AML-193 (cell line): ENCODE results near the gene ZNF618.

Experiments used
- DNase-seq, 2 experiments: peaks; one replicate each; lab custom pipeline; 2025; lab: John Stamatoyannopoulos, UW

Gene ZNF618

GRCh38 chr9:114025196-114025753 is 149.2 kb downstream of the ZNF618 start:
- no peak for DNase-seq

DNA sequence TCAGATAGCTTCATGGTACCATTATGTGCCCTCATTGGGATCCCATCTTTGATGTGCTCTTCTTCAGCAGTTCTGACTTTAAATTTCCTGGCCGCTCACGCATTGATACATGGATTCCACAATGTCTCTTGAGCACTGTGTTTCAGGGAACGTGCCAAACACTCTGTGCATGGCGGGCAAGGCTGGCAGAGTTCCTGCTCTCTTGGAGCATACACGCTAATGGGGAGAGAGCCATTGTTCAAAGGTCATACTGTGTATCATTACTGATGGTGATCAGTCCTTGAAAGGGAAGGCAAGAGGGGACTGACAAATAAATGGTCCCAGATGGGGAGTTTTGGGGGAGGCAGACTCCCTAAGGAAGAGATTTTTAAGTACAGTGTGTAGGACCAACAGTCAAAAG is 149.7 kb downstream of the ZNF618 start:
- no peak for DNase-seq

DNA sequence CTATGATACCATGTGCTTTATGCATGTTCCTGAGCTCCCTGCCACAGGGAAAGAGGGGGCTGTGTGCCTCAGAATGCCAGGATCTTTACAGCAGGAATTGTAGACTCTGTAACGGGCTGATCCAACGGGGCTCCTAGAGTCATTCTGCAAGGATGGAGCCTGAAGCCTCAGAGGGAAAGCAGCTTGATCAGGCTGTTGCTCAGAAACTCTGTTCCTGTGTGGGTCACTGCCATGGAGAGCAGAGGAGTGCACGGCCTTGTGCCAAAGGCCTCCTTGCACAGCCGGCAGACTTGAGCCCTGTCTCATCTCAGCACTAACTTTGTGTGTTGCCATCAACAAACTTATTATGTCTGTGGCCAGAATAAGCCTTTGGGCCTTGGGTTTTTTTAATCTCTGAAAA is 150.2 kb downstream of the ZNF618 start:
- DNase-seq, result no peak

GRCh38 chr9:114027159-114027862 is 151.2 kb downstream of the ZNF618 start:
- no peak for DNase-seq

- DNase-seq, result no peak
Measured at GRCh38 chr9:114027863-114028465, 151.9 kb downstream of the ZNF618 start.

DNA sequence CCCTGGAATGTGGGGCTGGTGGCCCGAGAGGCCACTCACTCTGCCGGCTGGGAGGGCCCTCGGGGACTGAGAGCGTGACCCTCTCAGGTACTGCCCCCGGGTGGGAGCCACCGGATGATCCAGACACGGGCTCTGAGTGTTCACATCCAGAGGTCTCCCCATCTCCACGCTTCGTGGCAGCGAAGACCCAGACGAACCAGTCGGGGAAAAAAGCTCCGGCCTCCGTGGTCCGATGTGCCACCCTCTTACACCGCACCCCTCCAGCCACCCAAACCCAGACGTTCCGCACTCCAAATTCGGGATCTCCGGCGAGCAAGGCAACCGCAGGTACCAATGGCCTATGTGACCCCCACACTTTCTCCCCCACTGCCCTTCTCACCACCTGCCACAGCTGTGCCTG is 152.5 kb downstream of the ZNF618 start:
- no peak for DNase-seq

- DNase-seq, result no peak
Measured at GRCh38 chr9:114029311-114030170, 153.4 kb downstream of the ZNF618 start.

- DNase-seq, result no peak
Measured at GRCh38 chr9:114030364-114030763, 154.3 kb downstream of the ZNF618 start.

GRCh38 chr9:114031037-114031630 is 155.0 kb downstream of the ZNF618 start:
- no peak for DNase-seq

GRCh38 chr9:114031948-114032840 is 156.1 kb downstream of the ZNF618 start:
- DNase-seq, result no peak

- DNase-seq, result peak in 1 of 2 experiments; percentile 8
Measured at GRCh38 chr9:114033397-114034103, 157.4 kb downstream of the ZNF618 start.

GRCh38 chr9:114034196-114034595 is 158.1 kb downstream of the ZNF618 start:
- DNase-seq, result no peak

- no peak for DNase-seq
Measured at GRCh38 chr9:114034661-114035062, 158.6 kb downstream of the ZNF618 start.

DNA sequence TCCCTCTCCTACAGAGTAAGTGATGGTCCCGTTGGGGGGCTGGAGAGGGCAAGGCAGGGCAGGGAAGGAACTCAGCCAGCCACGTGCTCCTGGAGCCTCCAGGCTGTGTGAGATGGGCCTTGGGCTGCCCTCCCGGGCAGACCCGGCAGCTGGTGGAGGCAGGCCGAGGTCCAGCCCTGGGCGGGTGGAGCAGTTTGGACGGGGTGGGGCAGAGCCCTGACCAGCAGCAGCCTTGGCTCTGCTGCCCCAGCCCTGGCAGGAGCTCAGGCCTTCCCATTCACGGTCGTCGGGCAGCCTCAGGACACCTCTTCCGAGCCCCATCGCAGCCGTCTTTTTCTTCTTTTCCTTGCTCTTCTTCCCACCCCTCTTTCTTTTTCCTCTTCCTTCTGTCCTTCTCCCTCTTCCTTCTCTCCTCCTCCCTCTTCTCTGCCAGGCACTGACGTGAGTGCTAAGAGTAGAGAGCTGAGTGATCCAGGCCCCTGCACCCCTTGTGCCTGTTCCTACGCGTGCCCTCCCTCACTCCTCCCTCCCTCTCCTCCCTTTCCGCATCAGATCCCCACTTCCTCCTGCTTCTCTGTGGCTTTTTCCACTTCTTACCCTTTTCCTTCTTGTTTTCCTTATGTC is 159.2 kb downstream of the ZNF618 start:
- DNase-seq, result no peak

GRCh38 chr9:114035845-114036801 is 160.0 kb downstream of the ZNF618 start:
- no peak for DNase-seq

- DNase-seq, result no peak
Measured at GRCh38 chr9:114037249-114037648, 161.1 kb downstream of the ZNF618 start.

DNA sequence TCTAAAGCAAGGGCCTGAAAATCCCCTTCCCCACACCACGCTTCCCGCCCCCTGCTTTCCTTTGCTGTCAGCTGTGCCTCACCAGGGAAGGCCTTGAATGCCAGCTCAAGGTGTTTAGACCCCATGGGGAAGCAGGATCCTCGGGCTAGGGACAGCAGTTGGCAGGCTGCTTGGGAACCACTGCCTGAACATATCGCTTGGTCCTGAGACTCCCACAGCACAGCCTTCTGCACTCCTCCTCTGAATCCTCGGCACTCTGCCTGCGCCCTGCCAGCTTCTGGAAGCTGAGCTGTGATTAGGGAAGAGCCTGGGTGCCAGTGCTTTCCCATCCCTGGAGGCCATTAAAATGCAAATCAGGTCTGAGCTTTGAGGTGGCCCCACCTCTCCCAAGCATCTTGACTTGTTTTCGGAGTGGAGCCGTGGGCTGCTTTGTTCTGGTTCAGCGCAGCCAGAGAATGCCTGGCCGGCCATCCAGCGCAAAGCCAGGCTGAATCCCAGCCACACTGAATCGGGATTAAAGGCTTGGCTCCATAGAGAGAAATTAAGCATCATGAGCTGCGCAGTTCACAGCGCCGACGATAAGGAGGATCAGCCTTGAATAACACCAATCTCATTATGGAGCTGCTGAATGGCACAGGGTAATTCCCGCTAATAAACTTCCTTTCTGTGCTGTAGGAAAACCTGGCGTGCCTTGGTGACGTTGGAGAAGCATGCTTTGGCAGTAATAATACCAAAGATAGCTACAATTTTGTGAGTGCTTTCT is 162.0 kb downstream of the ZNF618 start:
- DNase-seq, result no peak

GRCh38 chr9:114038724-114039313 is 162.7 kb downstream of the ZNF618 start:
- DNase-seq, result no peak
